Liver (tissue), 9 donors: ENCODE measurements around the gene OLIG1. TPM values are rescaled to one million over a fixed set of nuclear protein-coding genes. Genes with fewer than 3 reads are reported as not detected.

ENCODE experiments used
- DNase-seq: peaks from one replicate; pipeline ENCODE4 v3.0.0-alpha.2; 2017; ENCODE audit warnings: low spot score
- H3K27ac ChIP-seq, 2 donors: one replicate each; pipeline ENCODE4 v1.7.0; 2013; ENCODE audit warnings: inconsistent platforms in 2 of 2, low read length in 2 of 2, control low read depth in 1 of 2, low read depth in 1 of 2, mild to moderate bottlenecking in 1 of 2
- H3K27me3 ChIP-seq, 4 donors: one replicate each; pipeline versions ENCODE4 v1.6.1 to v1.7.0; 2013; ENCODE audit warnings: low read length in 3 of 4, inconsistent platforms in 1 of 4, mild to moderate bottlenecking in 1 of 4, moderate library complexity in 1 of 4; ENCODE audit not compliant: control insufficient read depth in 4 of 4, insufficient read depth in 4 of 4
- H3K36me3 ChIP-seq, 4 donors: one replicate each; pipeline versions ENCODE4 v1.6.1 to v1.7.0; 2013; ENCODE audit warnings: low read length in 3 of 4, mild to moderate bottlenecking in 3 of 4, low read depth in 1 of 4, moderate library complexity in 1 of 4; ENCODE audit not compliant: control insufficient read depth in 4 of 4, insufficient read depth in 3 of 4
- H3K4me1 ChIP-seq, 4 donors: one replicate each; pipeline versions ENCODE4 v1.6.1 to v1.7.0; 2013; ENCODE audit warnings: low read length in 3 of 4, mild to moderate bottlenecking in 3 of 4, moderate library complexity in 1 of 4; ENCODE audit not compliant: control insufficient read depth in 4 of 4, insufficient read depth in 4 of 4
- H3K4me3 ChIP-seq, 3 donors: one replicate each; pipeline versions ENCODE4 v1.6.1 to v1.7.0; 2013; ENCODE audit warnings: low read length in 3 of 3, control low read depth in 1 of 3, low read depth in 1 of 3, mild to moderate bottlenecking in 1 of 3
- H3K9ac ChIP-seq, 2 donors: one replicate each; pipeline ENCODE4 v1.7.0; 2013; ENCODE audit warnings: low read length in 2 of 2, mild to moderate bottlenecking in 2 of 2, moderate library complexity in 2 of 2, control low read depth in 1 of 2, low read depth in 1 of 2
- H3K9me3 ChIP-seq, 4 donors: one replicate each; pipeline versions ENCODE4 v1.6.1 to v1.7.0; 2013; ENCODE audit warnings: low read length in 3 of 4; ENCODE audit not compliant: control insufficient read depth in 4 of 4
- ATF3 ChIP-seq: IDR thresholded peaks from 2 replicates; pipeline ENCODE4 v1.6.1; 2016; ENCODE audit warnings: antibody characterized with exemption
- CTCF ChIP-seq: fragments of 150-350 bp; IDR thresholded peaks from 2 replicates; pipeline ENCODE4 v1.5.1; 2017; ENCODE audit warnings: improper control_type of control experiment, low read depth, low read length; ENCODE audit not compliant: missing input control
- EGR1 ChIP-seq, 2 donors: IDR thresholded peaks; 2 replicates each; pipeline ENCODE4 v1.6.1; 2016 to 2018; ENCODE audit warnings: antibody characterized with exemption in 2 of 2, low read depth in 2 of 2
- FOXA1 ChIP-seq: IDR thresholded peaks from 2 replicates; pipeline ENCODE4 v1.6.1; 2016; ENCODE audit warnings: antibody characterized with exemption
- FOXA2 ChIP-seq: IDR thresholded peaks from 2 replicates; pipeline ENCODE4 v1.6.1; 2016; ENCODE audit warnings: antibody characterized with exemption
- GABPA ChIP-seq, 2 donors: IDR thresholded peaks in 1 of 2; conservative IDR thresholded peaks in 1 of 2; 2 replicates each; pipeline ENCODE4 v1.6.1; 2016; ENCODE audit warnings: antibody characterized with exemption in 2 of 2, mild to moderate bottlenecking in 1 of 2, moderate library complexity in 1 of 2
- HNF4A ChIP-seq, 2 donors: conservative IDR thresholded peaks; 2 replicates each; pipeline ENCODE4 v1.6.1; 2016; ENCODE audit warnings: antibody characterized with exemption in 2 of 2, mild to moderate bottlenecking in 2 of 2
- HNF4G ChIP-seq: IDR thresholded peaks from 2 replicates; pipeline ENCODE4 v1.6.1; 2016; ENCODE audit warnings: antibody characterized with exemption
- JUND ChIP-seq, 2 donors: IDR thresholded peaks; 2 replicates each; pipeline ENCODE4 v1.6.1; 2016; ENCODE audit warnings: antibody characterized with exemption in 2 of 2
- MAX ChIP-seq: IDR thresholded peaks from 2 replicates; pipeline ENCODE4 v1.6.1; 2016; ENCODE audit warnings: antibody characterized with exemption
- NR2F2 ChIP-seq: IDR thresholded peaks from 2 replicates; pipeline ENCODE4 v1.6.1; 2016; ENCODE audit warnings: antibody characterized with exemption
- RAD21 ChIP-seq, 2 donors: IDR thresholded peaks; 2 replicates each; pipeline ENCODE4 v1.6.1; 2016; ENCODE audit warnings: antibody characterized with exemption in 2 of 2, mild to moderate bottlenecking in 2 of 2
- RXRA ChIP-seq, 2 donors: IDR thresholded peaks; 2 replicates each; pipeline ENCODE4 v1.6.1; 2017 to 2018; ENCODE audit warnings: antibody characterized with exemption in 2 of 2, mild to moderate bottlenecking in 1 of 2
- SP1 ChIP-seq: IDR thresholded peaks from 2 replicates; pipeline ENCODE4 v1.6.1; 2018; ENCODE audit warnings: antibody characterized with exemption, mild to moderate bottlenecking
- TAF1 ChIP-seq: conservative IDR thresholded peaks from 2 replicates; pipeline ENCODE4 v1.6.1; 2016; ENCODE audit warnings: antibody characterized with exemption, mild to moderate bottlenecking
- YY1 ChIP-seq: IDR thresholded peaks from 2 replicates; pipeline ENCODE4 v1.6.1; 2016; ENCODE audit warnings: antibody characterized with exemption, mild to moderate bottlenecking
- ZBTB33 ChIP-seq: IDR thresholded peaks from 2 replicates; pipeline ENCODE4 v1.6.1; 2016; ENCODE audit warnings: antibody characterized with exemption
- WGBS: extraction: QIAGEN DNeasy Blood & Tissue Kit; methylation state at CpG from one replicate; pipeline ENCODE4 v1.1.7; 2013; 5-methylcytosine and 5-hydroxymethylcytosine counted together
- polyA plus RNA-seq, 2 donors: library from polyadenylated mRNA; stranded (reverse) in 1 of 2; unstranded in 1 of 2; fragments of 200-250 nt in 1 of 2; fragments of >200 nt in 1 of 2; fragmentation: Nextera tagmentation in 1 of 2; extraction: Ambion mirVana in 1 of 2; gene quantifications; one replicate each; pipeline versions ENCODE4 v1.2.1 to v1.2.3, GENCODE V29; 2013 to 2015
- total RNA-seq, 2 donors: library from RNA; depleted of rRNA; stranded (reverse); fragments of >200 nt; gene quantifications; one replicate each; pipeline ENCODE4 v1.2.3, GENCODE V29; 2014
- donor health status: healthy.
- donor health status: healthy.
- donor health status: healthy.
- donor health status: healthy.
- donor health status: healthy.

The OLIG1 gene
- total and polyA plus RNA-seq, 4 donors, result 0.19 TPM; not detected in 3

- Histone ChIP-seq H3K27ac (no peak overlapping the region), H3K27me3 (peaks cover 7 to 15% (median 10%) of the 10 kb centered on the region in 4 donors)
- TF ChIP-seq TAF1 (no peak), HNF4A (conservative IDR thresholded peaks at IDR 0.05) (no peak)
Measured at GRCh38 chr21:33075128-33075527, 5.2 kb downstream of the OLIG1 start.

GRCh38 chr21:33075596-33076195 lies 5.8 kb downstream of the OLIG1 start:
- no peak overlapping the region for H3K27ac ChIP-seq
- H3K27me3 ChIP-seq, result peaks cover 7 to 15% (median 8%) of the 10 kb centered on the region in 4 donors
- H3K9me3 ChIP-seq, result no peaks in the 10 kb centered on the region
- H3K4me1 ChIP-seq, result peaks cover 11 to 16% (median 15%) of the 10 kb centered on the region in 4 donors
- no peak overlapping the region for H3K4me3 ChIP-seq
- WGBS, result 39% methylated on average over 11 of the region's 11 CpGs
- TF ChIP-seq MAX (no peak), FOXA2 (no peak), HNF4G (no peak), ATF3 (no peak), GABPA (IDR thresholded peaks at IDR 0.05 in 1 of 2, conservative IDR thresholded peaks at IDR 0.05 in 1 of 2) (no peak), FOXA1 (no peak), CTCF (no peak), EGR1 (IDR thresholded peaks at IDR 0.05; ENCODE audit: low read depth in 2 of 2) (no peak), RXRA (IDR thresholded peaks at IDR 0.05) (no peak), JUND (IDR thresholded peaks at IDR 0.05) (no peak)
- no peaks in the 10 kb centered on the region for H3K36me3 ChIP-seq
- DNase-seq, result no peak
- no peak overlapping the region for H3K9ac ChIP-seq

More at GRCh38 chr21:33075128-33075527, 5.2 kb downstream of the OLIG1 start:
- H3K9me3 ChIP-seq, result no peaks in the 10 kb centered on the region
- no peak for DNase-seq
- no peak overlapping the region for H3K9ac ChIP-seq
- WGBS, result 38% methylated on average over 9 of the region's 9 CpGs
- peaks cover 13 to 21% (median 20%) of the 10 kb centered on the region in 4 donors for H3K4me1 ChIP-seq
- H3K4me3 ChIP-seq, result no peak overlapping the region
- no peaks in the 10 kb centered on the region for H3K36me3 ChIP-seq

- H3K9ac ChIP-seq, result no peak overlapping the region
- H3K4me1 ChIP-seq, result peaks cover 2 to 6% (median 5%) of the 10 kb centered on the region in 4 donors
- H3K9me3 ChIP-seq, result no peaks in the 10 kb centered on the region
- peaks cover 0 to 15% (median 6%) of the 10 kb centered on the region in 4 donors for H3K27me3 ChIP-seq
- H3K27ac ChIP-seq, result no peak overlapping the region
- H3K4me3 ChIP-seq, result no peak overlapping the region
- no peak for DNase-seq
- H3K36me3 ChIP-seq, result no peaks in the 10 kb centered on the region
- 73% methylated on average over 11 of the region's 11 CpGs for WGBS
- TF ChIP-seq RAD21 (IDR thresholded peaks at IDR 0.05) (no peak), ZBTB33 (no peak), FOXA1 (no peak), HNF4A (conservative IDR thresholded peaks at IDR 0.05) (no peak), ATF3 (no peak), SP1 (no peak), CTCF (no peak), HNF4G (no peak), GABPA (IDR thresholded peaks at IDR 0.05 in 1 of 2, conservative IDR thresholded peaks at IDR 0.05 in 1 of 2) (no peak), TAF1 (no peak), EGR1 (IDR thresholded peaks at IDR 0.05; ENCODE audit: low read depth in 2 of 2) (no peak), NR2F2 (no peak), FOXA2 (no peak), YY1 (no peak)
Measured at GRCh38 chr21:33076600-33077329, 6.8 kb downstream of the OLIG1 start.
